HEK293 (cell line): ENCODE data around the gene SREBF2.

Source experiments
- BCL6B ChIP-seq: fragments of 450-650 bp; formaldehyde crosslinking; IDR thresholded peaks from 2 replicates; pipeline ENCODE4 v1.5.1; 2017; ENCODE audit warnings: missing biosample characterization, missing genetic modification characterization
- GFI1B ChIP-seq: fragments of 450-650 bp; formaldehyde crosslinking; IDR thresholded peaks from 2 replicates; pipeline ENCODE4 v1.5.1; 2016; ENCODE audit warnings: missing biosample characterization, missing genetic modification characterization
- GLIS1 ChIP-seq: fragments of 450-650 bp; formaldehyde crosslinking; IDR thresholded peaks from 2 replicates; pipeline ENCODE4 v1.5.1; 2016; ENCODE audit warnings: missing biosample characterization, missing genetic modification characterization
- HOXD13 ChIP-seq: sonication (generic); formaldehyde crosslinking; IDR thresholded peaks from 2 replicates; pipeline ENCODE4 v1.8.0; 2022; ENCODE audit warnings: missing genetic modification reagents, borderline replicate concordance
- KLF8 ChIP-seq: fragments of 450-650 bp; formaldehyde crosslinking; IDR thresholded peaks from 2 replicates; pipeline ENCODE4 v1.5.1; 2016; ENCODE audit warnings: missing biosample characterization, missing genetic modification characterization
- PRDM1 ChIP-seq: fragments of 450-650 bp; formaldehyde crosslinking; IDR thresholded peaks from 2 replicates; pipeline ENCODE4; 2016; ENCODE audit warnings: missing biosample characterization, missing genetic modification characterization
- RBAK ChIP-seq: fragments of 450-650 bp; formaldehyde crosslinking; IDR thresholded peaks from 2 replicates; pipeline ENCODE4 v1.5.1; 2016; ENCODE audit warnings: missing biosample characterization, missing genetic modification characterization
- SALL2 ChIP-seq: fragments of 450-650 bp; formaldehyde crosslinking; IDR thresholded peaks from 2 replicates; pipeline ENCODE4 v1.5.0; 2017; ENCODE audit warnings: missing biosample characterization, mild to moderate bottlenecking, missing genetic modification characterization, borderline replicate concordance
- ZNF121 ChIP-seq: fragments of 450-650 bp; formaldehyde crosslinking; IDR thresholded peaks from 2 replicates; pipeline ENCODE4 v1.5.1; 2016; ENCODE audit warnings: missing biosample characterization, missing genetic modification characterization
- ZNF133 ChIP-seq: fragments of 450-650 bp; formaldehyde crosslinking; IDR thresholded peaks from 2 replicates; pipeline ENCODE4 v1.5.1; 2016; ENCODE audit warnings: missing biosample characterization, missing genetic modification characterization
- ZNF148 ChIP-seq: fragments of 450-650 bp; formaldehyde crosslinking; IDR thresholded peaks from 2 replicates; pipeline ENCODE4 v1.5.0; 2017; ENCODE audit warnings: missing biosample characterization, missing genetic modification characterization, borderline replicate concordance
- ZNF274 ChIP-seq, 2 experiments: fragments of 200-500 bp in 1 of 2; fragments of 450-650 bp in 1 of 2; sonication (Bioruptor generic) in 1 of 2; formaldehyde crosslinking in 1 of 2; IDR thresholded peaks; 2 replicates each; pipeline versions ENCODE4 v1.5.1 to v1.6.1; 2014 to 2016; ENCODE audit warnings: borderline replicate concordance in 1 of 2, inconsistent platforms in 1 of 2, low read length in 1 of 2, missing biosample characterization in 1 of 2, missing genetic modification characterization in 1 of 2
- ZNF354C ChIP-seq: fragments of 450-650 bp; formaldehyde crosslinking; IDR thresholded peaks from 2 replicates; pipeline ENCODE4 v1.5.1; 2016; ENCODE audit warnings: missing biosample characterization, missing genetic modification characterization, low read depth, borderline replicate concordance
- ZNF610 ChIP-seq: fragments of 450-650 bp; formaldehyde crosslinking; IDR thresholded peaks from 2 replicates; pipeline ENCODE4 v1.5.1; 2016; ENCODE audit warnings: missing biosample characterization, missing genetic modification characterization, borderline replicate concordance
- ZNF623 ChIP-seq: fragments of 450-650 bp; formaldehyde crosslinking; IDR thresholded peaks from 2 replicates; pipeline ENCODE4 v1.5.1; 2016; ENCODE audit warnings: missing biosample characterization, missing genetic modification characterization
- ZNF629 ChIP-seq: fragments of 450-650 bp; formaldehyde crosslinking; IDR thresholded peaks from 2 replicates; pipeline ENCODE4 v1.5.1; 2017; ENCODE audit warnings: missing biosample characterization, missing genetic modification characterization
- TF ChIP-seq, protein P1 (sequence below): fragments of 450-650 bp; IDR thresholded peaks from 2 replicates; pipeline ENCODE4 v1.5.1; 2018; ENCODE audit warnings: missing biosample characterization, mild to moderate bottlenecking, missing genetic modification characterization
- TF ChIP-seq, protein P2 (sequence below): fragments of 450-650 bp; formaldehyde crosslinking; IDR thresholded peaks from 2 replicates; pipeline ENCODE4 v1.5.1; 2016; ENCODE audit warnings: missing biosample characterization, missing genetic modification characterization
- TF ChIP-seq, protein P3 (sequence below): fragments of 450-650 bp; formaldehyde crosslinking; IDR thresholded peaks from 2 replicates; pipeline ENCODE4 v1.5.1; 2016; ENCODE audit warnings: missing biosample characterization, missing genetic modification characterization
- TF ChIP-seq, protein P4 (sequence below): fragments of 450-650 bp; formaldehyde crosslinking; IDR thresholded peaks from 2 replicates; pipeline ENCODE4 v1.5.1; 2016; ENCODE audit warnings: missing biosample characterization, missing genetic modification characterization
- TF ChIP-seq, protein P5 (sequence below): fragments of 450-650 bp; formaldehyde crosslinking; IDR thresholded peaks from 2 replicates; pipeline ENCODE4 v1.5.1; 2016; ENCODE audit warnings: missing biosample characterization, missing genetic modification characterization

The SREBF2 gene

GRCh38 chr22:41833369-41834004 lies 582 bp downstream of the SREBF2 start (continued):
- TF ChIP-seq, protein P1, sequence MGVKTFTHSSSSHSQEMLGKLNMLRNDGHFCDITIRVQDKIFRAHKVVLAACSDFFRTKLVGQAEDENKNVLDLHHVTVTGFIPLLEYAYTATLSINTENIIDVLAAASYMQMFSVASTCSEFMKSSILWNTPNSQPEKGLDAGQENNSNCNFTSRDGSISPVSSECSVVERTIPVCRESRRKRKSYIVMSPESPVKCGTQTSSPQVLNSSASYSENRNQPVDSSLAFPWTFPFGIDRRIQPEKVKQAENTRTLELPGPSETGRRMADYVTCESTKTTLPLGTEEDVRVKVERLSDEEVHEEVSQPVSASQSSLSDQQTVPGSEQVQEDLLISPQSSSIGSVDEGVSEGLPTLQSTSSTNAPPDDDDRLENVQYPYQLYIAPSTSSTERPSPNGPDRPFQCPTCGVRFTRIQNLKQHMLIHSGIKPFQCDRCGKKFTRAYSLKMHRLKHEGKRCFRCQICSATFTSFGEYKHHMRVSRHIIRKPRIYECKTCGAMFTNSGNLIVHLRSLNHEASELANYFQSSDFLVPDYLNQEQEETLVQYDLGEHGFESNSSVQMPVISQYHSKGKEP (tag by site-specific recombination) = no peak
- TF ChIP-seq ZNF133 (no peak), ZNF274 (IDR thresholded peaks at IDR 0.05; ENCODE audit: low read length) (no peak), ZNF274 (tag by site-specific recombination; IDR thresholded peaks at IDR 0.05; ENCODE audit: borderline replicate concordance) (no peak), ZNF121 (tag by site-specific recombination) (no peak), ZNF148 (no peak), HOXD13 (CRISPR knock-in tag) (0 out of 2 replicates have a peak, but pooled peaks have one; percentile 25), SALL2 (tag by site-specific recombination) (no peak), GLIS1 (peak; percentile 43), ZNF629 (tag by site-specific recombination) (no peak), ZNF354C (tag by site-specific recombination) (no peak), PRDM1 (tag by site-specific recombination) (no peak), RBAK (tag by site-specific recombination) (no peak), ZNF610 (no peak), ZNF623 (no peak), BCL6B (tag by site-specific recombination) (no peak), GFI1B (tag by site-specific recombination) (no peak), KLF8 (tag by site-specific recombination) (no peak)
- TF ChIP-seq, protein P2, sequence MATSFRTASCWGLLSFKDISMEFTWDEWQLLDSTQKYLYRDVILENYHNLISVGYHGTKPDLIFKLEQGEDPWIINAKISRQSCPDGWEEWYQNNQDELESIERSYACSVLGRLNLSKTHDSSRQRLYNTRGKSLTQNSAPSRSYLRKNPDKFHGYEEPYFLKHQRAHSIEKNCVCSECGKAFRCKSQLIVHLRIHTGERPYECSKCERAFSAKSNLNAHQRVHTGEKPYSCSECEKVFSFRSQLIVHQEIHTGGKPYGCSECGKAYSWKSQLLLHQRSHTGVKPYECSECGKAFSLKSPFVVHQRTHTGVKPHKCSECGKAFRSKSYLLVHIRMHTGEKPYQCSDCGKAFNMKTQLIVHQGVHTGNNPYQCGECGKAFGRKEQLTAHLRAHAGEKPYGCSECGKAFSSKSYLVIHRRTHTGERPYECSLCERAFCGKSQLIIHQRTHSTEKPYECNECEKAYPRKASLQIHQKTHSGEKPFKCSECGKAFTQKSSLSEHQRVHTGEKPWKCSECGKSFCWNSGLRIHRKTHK = no peak
- TF ChIP-seq, protein P3, sequence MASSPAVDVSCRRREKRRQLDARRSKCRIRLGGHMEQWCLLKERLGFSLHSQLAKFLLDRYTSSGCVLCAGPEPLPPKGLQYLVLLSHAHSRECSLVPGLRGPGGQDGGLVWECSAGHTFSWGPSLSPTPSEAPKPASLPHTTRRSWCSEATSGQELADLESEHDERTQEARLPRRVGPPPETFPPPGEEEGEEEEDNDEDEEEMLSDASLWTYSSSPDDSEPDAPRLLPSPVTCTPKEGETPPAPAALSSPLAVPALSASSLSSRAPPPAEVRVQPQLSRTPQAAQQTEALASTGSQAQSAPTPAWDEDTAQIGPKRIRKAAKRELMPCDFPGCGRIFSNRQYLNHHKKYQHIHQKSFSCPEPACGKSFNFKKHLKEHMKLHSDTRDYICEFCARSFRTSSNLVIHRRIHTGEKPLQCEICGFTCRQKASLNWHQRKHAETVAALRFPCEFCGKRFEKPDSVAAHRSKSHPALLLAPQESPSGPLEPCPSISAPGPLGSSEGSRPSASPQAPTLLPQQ (tag by site-specific recombination) = no peak
- TF ChIP-seq, protein P4, sequence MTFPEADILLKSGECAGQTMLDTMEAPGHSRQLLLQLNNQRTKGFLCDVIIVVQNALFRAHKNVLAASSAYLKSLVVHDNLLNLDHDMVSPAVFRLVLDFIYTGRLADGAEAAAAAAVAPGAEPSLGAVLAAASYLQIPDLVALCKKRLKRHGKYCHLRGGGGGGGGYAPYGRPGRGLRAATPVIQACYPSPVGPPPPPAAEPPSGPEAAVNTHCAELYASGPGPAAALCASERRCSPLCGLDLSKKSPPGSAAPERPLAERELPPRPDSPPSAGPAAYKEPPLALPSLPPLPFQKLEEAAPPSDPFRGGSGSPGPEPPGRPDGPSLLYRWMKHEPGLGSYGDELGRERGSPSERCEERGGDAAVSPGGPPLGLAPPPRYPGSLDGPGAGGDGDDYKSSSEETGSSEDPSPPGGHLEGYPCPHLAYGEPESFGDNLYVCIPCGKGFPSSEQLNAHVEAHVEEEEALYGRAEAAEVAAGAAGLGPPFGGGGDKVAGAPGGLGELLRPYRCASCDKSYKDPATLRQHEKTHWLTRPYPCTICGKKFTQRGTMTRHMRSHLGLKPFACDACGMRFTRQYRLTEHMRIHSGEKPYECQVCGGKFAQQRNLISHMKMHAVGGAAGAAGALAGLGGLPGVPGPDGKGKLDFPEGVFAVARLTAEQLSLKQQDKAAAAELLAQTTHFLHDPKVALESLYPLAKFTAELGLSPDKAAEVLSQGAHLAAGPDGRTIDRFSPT (tag by site-specific recombination) = no peak
- TF ChIP-seq, protein P5, sequence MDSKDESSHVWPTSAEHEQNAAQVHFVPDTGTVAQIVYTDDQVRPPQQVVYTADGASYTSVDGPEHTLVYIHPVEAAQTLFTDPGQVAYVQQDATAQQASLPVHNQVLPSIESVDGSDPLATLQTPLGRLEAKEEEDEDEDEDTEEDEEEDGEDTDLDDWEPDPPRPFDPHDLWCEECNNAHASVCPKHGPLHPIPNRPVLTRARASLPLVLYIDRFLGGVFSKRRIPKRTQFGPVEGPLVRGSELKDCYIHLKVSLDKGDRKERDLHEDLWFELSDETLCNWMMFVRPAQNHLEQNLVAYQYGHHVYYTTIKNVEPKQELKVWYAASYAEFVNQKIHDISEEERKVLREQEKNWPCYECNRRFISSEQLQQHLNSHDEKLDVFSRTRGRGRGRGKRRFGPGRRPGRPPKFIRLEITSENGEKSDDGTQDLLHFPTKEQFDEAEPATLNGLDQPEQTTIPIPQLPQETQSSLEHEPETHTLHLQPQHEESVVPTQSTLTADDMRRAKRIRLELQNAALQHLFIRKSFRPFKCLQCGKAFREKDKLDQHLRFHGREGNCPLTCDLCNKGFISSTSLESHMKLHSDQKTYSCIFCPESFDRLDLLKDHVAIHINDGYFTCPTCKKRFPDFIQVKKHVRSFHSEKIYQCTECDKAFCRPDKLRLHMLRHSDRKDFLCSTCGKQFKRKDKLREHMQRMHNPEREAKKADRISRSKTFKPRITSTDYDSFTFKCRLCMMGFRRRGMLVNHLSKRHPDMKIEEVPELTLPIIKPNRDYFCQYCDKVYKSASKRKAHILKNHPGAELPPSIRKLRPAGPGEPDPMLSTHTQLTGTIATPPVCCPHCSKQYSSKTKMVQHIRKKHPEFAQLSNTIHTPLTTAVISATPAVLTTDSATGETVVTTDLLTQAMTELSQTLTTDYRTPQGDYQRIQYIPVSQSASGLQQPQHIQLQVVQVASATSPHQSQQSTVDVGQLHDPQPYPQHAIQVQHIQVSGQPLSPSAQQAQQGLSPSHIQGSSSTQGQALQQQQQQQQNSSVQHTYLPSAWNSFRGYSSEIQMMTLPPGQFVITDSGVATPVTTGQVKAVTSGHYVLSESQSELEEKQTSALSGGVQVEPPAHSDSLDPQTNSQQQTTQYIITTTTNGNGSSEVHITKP (tag by site-specific recombination) = no peak
